Kidney epithelial cell (primary cell): ENCODE measurements around the gene CUBN. TPM values are rescaled to one million over a fixed set of nuclear protein-coding genes. Genes with fewer than 3 reads are reported as not detected.

Experiments
- DNase-seq: peaks from one replicate; pipeline ENCODE4 v3.0.0-alpha.2; 2010; ENCODE audit warnings: low read depth
- H3K27me3 ChIP-seq: 2 replicates; pipeline ENCODE4 v1.6.0; 2011; ENCODE audit warnings: low read length; ENCODE audit not compliant: control insufficient read depth, insufficient read depth
- H3K36me3 ChIP-seq: 2 replicates; pipeline ENCODE4 v1.5.1; 2011; ENCODE audit warnings: low read length; ENCODE audit not compliant: control insufficient read depth, insufficient read depth
- H3K4me3 ChIP-seq: 2 replicates; pipeline ENCODE4 v1.5.1; 2011; ENCODE audit warnings: low read depth, mild to moderate bottlenecking, control low read depth, low read length
- CTCF ChIP-seq: IDR thresholded peaks from 2 replicates; pipeline ENCODE4 v1.5.1; 2011; ENCODE audit warnings: mild to moderate bottlenecking, moderate library complexity, low read length, control low read depth, inconsistent platforms; ENCODE audit not compliant: insufficient read depth, poor library complexity, severe bottlenecking
- total RNA-seq: library from RNA; depleted of rRNA; stranded (reverse); fragments of >200 nt; gene quantifications from 2 replicates; pipeline ENCODE4 v1.2.3, GENCODE V29; 2015

Gene CUBN
- total RNA-seq, 1 donor from 2014 or later, result 1.3 TPM

GRCh38 chr10:17101257-17101909 is 28.2 kb downstream of the CUBN start:
- TF ChIP-seq CTCF, result no peak
- Histone ChIP-seq H3K4me3 (no peak overlapping the region), H3K36me3 (no peaks in the 10 kb centered on the region), H3K27me3 (no peaks in the 10 kb centered on the region)
- DNase-seq, result no peak

GRCh38 chr10:17100586-17100985 is 29.0 kb downstream of the CUBN start:
- H3K4me3 ChIP-seq, result no peak overlapping the region
- no peak for DNase-seq
- no peak for TF ChIP-seq CTCF
- H3K27me3 ChIP-seq, result no peaks in the 10 kb centered on the region
- H3K36me3 ChIP-seq, result no peaks in the 10 kb centered on the region

- H3K27me3 ChIP-seq, result no peaks in the 10 kb centered on the region
- TF ChIP-seq CTCF, result no peak
- no peak overlapping the region for H3K4me3 ChIP-seq
- no peak for DNase-seq
- H3K36me3 ChIP-seq, result no peaks in the 10 kb centered on the region
Observed at GRCh38 chr10:17098012-17098411, 31.6 kb downstream of the CUBN start.

GRCh38 chr10:17094844-17095243 is 34.8 kb downstream of the CUBN start:
- no peak for TF ChIP-seq CTCF
- Histone ChIP-seq H3K36me3 (no peaks in the 10 kb centered on the region), H3K4me3 (no peak overlapping the region), H3K27me3 (no peaks in the 10 kb centered on the region)
- DNase-seq, result no peak

GRCh38 chr10:17092986-17093803 is 36.4 kb downstream of the CUBN start:
- DNase-seq, result no peak
- no peak for TF ChIP-seq CTCF
- H3K4me3 ChIP-seq, result no peak overlapping the region
- no peaks in the 10 kb centered on the region for H3K27me3 ChIP-seq
- H3K36me3 ChIP-seq, result no peaks in the 10 kb centered on the region
